ENCODE data around the gene TMEM14B.

- TF ChIP-seq CTCF (IDR thresholded peaks at IDR 0.05; ENCODE audit: low read length) (no peak), EZH2 (IDR thresholded peaks at IDR 0.05; ENCODE audit: borderline replicate concordance, low read length) (no peak)
Measured at GRCh38 chr6:10733151-10733715, 14.4 kb upstream of the TMEM14B start.
